ENCODE measurements around the gene GSS.
"Not testable (repeated sequence)": the region's sequence is repeated elsewhere in the genome, so short reads cannot be mapped to it uniquely, and the experiment has no call there.

The GSS gene

DNA sequence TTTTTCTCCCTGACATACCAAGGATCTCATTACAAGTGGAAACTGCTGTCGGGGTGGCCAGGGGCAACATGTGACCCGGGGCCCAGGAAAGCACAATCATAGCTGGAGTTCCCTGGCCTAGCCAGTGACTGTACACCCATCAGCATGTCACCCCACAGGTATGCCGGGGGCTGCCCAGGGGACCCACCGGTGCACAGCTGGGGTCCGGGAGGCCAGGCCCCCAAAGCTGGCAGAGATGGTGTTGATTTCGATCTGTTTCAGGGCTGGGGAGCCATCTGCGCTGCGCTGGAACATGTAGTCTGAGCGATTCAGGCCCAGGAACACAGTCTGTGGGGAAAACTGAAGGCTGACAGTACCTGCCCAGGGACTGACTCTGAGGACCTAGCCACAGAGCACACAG lies 13.3 kb downstream of the GSS start:
- DNase-seq: no peak

DNA sequence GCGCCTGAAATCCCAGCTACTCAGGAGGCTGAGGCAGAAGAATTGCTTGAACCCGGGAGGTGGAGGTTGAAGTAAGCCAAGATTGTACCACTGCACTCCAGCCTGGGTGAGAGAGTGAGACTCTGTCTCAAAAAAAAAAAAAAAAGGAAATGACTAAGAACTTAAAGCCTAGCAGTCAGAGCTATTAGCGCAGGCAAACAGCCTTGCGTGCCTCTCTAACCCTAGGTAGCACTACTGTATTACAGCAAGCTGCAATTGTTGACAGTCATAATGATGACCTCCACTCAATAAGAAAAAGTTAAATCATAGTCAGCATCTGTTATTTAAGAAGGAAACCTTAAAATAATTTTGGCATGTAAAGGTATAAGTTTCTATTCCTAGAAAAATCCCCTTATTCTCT lies 14.4 kb downstream of the GSS start:
- no peak for DNase-seq

DNA sequence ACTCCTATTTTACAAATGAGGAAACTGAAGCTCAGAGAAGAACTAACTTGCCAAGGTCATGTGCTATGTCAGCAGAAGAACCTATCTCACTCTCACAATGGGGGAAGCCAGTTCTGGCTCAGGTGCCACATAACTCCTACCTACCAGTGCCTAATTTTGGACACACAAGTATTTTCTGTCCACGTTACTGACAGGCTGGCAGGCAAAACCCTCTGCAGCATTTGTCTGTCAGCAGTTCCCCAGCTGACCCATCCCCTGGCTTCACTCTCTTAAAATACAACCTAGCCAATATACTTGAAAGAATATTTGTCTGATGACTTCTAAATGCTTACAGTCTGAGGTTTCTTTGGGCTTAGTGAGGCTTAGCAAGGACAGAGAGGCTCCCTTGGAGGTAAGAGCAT lies 15.5 kb downstream of the GSS start:
- DNase-seq: no peak

DNA sequence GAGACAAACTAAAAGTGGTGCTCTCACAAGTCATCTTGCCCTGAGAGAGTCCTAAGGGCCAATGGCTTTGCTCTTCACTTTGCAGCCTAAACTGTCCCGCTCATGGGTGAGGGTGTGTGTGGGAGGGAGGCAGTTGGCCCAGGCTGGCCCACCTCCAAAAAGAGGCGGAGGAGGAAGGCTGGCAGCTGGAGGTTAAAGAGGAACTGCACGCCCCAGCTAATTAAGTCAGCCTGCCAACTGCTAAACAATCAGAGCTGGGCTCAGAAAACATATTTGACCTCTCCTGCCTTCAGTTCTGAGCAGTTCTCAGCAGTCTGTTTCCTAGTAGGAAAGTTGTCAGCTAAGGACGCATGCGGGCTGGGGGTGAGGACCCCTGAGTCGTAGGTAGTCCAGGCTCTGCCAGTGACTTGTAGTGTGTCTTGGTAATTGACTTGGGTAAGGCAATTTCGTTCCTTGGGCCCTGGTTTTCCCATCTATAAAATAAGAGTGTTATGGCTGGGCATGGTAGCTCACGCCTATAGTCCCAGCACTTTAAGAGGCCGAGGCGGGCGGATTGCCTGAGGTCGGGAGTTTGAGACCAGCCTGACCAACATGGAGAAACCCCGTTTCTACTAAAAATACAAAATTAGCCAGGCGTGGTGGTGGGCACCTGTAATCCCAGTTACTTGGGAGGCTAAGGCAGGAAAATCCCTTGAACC lies 17.0 kb downstream of the GSS start:
- no peak for DNase-seq

DNA sequence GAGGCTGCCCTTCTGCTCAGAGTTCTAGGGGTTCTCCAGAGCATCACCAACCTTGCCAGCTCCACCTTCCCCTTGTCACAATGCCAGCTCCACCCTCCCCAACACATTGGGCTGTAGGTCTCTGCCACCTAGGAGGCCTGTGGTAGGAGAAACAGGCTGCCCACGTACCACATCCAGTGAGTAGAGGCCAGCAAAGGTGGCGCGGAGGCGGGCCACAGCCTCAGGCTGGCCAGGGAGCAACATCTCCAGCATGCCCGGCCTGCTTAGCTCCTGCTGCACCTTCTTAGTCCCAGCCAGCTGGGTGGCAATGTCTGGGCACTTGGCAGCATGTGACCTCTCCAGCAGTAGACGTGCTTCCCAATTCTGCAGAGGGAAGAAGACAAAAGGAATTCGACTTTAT lies 23.8 kb downstream of the GSS start:
- no peak for DNase-seq

DNA sequence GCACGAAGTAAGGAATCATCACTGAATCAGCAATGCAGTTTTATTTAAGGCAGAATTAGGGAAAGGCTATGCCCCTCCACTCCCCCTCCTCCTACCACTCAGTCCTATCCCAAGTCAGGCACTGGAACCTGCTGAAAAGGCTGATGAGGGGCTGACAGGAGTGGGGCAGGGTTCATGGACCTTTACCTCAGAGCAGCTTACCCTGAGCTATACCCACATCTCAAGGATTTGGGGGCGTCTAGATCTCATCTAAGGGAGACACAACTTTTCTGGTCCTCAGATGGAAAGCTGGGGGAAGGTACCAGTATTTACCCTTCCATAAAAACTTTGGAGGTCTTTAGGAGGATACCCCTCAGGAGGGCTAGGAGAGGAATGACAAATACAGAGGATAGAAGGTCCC lies 27.2 kb downstream of the GSS start:
- no peak for DNase-seq

DNA sequence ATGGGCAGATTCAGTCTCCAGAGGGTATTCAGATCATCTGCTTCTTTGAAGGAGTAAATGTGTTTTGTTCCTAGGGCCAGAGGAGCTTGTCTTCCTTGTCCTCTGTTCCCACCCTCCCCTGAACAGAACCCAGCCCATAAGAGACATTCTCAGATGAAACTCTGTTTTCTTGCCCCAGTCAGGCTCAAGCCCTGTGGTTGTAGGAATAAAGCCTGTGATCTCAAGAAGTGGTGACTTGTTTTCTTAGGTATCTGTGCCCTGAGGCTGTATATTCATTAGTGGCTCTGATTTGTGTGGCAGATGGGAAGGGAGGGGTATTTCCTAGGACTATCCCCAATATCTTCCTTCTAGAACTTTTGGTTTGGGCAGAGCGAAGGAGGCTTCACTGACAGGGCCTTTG lies 27.9 kb downstream of the GSS start:
- DNase-seq: no peak

DNA sequence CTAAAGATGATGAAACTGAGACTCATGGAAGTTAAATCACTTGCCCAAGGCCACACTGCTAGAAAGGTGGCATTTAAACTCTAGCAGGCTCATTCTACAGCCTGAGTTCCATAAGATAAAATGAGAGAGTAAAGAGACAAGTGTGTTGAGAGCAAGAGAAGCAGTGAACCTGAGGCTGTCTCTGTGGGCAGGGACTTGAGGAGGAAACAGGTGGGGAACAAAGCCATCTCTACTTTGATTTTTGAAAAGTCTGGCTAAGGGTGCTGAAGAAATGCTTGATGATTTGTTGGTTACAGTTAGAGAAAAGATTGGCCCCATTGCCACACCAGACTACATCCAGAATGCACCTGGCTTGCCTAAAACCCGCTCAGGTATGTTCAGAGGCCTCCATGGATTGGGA lies 29.0 kb downstream of the GSS start:
- DNase-seq: no peak

DNA sequence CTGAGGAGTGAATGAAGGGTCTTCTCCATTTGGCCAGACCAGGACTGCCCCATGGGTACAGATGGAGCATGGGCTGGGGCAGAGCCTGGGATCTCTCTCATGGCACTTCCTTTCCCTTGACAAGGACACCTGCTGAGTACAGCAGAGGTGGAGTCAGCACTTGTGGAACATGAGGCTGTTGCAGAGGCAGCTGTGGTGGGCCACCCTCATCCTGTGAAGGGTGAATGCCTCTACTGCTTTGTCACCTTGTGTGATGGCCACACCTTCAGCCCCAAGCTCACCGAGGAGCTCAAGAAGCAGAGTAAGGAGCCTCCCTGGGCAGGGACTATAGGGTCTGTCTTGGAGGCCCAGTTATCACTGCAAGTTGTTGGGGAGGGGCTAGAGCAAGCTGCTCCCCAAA lies 29.6 kb downstream of the GSS start:
- DNase-seq: no peak

DNA sequence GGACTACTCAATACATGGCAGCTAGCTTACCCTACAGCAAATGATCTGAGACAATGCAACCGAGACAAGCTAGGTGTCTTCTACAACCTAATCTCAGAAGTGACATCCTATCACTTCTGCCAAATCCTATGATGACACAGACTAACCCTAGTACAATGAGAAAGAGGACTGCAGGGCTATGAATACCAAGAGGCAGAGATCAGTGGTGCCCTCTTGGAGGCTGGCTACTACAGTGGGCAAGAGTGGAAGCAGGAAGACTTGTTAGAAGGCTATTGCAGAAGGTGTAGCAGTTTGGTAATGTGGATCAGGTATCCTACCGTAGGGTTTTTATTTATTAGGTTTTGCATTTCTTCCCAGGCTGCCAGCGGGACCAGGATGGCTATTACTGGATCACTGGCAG lies 30.3 kb downstream of the GSS start:
- DNase-seq: no peak

DNA sequence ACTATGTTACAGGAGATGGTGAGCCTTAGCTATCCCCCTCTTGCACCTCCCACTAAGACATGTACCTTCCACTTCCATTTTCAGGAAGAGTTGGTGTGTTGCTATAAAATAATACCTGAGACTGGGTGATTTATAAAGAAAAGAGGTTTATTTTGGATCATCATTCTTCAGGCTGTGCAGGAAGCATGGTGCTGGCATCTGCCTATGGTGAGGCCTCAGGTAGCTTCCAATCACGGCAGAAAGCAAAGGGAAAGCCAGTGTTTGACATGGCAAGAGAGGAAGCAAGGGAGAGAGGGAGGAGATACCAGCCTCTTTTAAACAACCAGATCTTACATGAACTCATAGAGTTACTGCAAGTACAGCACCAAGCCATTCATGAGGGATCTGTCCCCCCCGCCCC lies 32.2 kb downstream of the GSS start:
- DNase-seq: no peak

DNA sequence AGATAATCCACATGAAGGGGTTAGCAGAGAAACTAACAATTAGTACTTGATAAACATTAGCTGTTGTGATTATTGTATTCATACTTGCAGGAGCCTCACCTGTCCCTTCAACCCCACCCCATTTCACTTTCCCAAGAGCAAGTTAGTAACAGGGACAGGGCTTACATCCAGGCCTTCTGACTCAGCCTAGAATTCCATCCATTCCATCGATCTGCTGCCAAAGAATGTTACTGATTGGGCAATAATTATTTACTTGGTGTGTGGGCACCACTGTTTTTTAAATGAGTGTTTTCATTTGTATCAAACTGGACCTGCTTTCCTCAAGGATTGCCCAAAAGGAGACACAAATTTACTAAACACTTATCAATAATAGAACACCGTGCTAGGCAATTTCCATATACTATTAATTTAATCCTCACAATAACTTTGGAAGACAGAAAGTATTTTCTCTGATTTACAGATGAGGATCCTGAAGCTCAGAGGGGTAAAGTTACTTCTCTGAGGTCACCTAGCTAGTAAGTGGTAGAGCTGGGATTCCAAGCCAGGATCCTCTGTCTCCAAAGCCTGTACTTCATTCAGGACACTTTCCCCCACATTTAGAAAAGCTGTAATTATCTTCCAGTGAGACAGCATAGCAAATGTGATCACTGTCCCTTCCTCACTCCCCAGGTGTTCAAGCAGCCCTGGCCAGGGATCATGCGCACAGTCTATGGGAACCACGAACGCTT lies 32.8 kb downstream of the GSS start:
- DNase-seq: no peak

DNA sequence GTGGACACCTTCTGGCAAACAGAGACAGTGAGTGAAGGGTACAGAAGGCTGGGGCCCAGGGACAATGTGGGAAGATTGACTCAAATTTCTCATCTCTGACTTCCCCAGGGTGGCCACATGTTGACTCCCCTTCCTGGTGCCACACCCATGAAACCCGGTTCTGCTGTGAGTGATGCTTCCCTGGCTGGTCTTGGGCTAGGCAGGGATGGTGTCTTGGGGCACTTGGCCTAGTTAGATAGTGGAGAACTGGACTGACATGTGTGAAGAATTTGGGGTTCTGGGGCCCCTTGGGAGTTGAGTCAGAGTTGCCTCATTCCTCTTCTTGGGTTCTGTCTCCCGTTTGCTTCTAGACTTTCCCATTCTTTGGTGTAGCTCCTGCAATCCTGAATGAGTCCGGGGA lies 34.2 kb downstream of the GSS start:
- DNase-seq: no peak

DNA sequence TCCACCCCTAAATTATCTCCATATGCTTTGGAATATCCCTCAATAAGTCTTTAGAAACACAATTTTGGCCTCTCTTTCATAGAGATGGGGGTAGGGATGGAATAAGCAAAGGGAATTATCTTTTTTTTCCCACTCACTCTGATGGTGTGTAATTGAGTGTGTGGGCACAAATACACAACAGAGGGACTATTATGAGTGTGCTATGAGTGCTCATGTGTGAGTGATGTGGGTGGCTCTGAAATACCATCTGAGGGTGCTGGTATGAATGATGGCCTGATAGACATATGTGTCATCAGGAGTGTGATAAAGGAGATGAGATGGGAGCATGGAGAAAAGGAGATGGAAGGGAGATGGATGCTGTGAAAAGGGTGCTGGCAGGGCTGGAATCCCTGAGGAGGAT lies 35.6 kb downstream of the GSS start:
- no peak for DNase-seq

DNA sequence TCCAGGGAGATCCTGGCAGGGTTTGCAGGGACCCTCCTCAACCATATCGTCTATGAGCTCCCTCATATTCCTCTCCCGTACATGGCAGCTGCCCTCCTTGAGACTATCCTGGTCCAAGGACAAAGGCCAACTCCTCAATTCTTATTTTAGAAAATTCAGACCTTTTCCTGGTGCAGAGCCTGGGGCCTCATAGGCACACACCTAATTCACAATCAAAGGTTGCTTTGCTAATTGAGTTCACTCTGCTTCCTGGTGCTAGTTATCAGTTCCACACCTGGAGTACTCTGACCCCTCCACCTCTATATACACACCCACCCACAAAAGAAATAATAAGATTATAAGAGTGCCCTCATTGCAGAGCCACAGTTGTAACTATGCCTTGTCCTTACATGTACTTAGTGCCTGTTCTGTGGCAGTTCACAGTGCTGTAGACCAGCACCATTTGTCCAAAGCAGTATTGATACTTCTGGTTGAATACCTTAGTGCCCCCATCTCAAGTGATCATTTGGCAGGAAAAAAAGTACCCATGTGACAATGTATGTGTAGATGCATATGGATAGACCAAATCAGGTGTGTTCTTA lies 38.7 kb downstream of the GSS start:
- no peak for DNase-seq

DNA sequence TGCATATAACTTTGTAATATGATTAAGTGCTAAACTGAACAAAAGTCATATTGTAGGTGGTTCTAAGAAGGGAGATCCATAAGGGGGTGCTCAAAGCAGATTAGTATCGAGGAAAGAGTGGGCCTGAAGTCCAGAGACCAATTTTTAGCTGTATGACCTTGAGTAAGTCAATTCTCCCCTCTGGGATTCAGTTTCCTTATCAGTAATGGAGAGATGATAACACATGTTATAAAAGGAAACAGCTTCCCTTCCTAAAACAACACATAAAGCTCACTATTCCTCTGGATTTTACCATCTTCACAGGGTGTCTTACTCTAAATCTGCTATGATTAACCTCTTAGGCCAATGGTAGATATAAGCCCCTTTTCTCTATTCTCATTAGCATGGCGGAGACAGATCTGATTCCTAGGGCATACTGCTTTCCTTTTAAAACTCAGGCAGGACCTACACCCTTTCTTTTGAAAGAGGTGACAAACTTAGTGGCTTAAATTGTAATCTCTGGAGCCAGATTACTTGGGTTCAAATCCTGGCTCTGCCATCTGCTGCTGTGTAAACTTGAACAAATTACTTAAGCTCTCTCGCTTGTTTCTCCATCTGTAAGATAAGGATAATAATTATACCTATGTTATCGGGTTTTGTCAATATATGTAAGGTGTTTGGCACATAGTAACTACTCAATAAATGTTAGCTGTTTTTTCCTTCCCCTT lies 39.7 kb downstream of the GSS start:
- no peak for DNase-seq

DNA sequence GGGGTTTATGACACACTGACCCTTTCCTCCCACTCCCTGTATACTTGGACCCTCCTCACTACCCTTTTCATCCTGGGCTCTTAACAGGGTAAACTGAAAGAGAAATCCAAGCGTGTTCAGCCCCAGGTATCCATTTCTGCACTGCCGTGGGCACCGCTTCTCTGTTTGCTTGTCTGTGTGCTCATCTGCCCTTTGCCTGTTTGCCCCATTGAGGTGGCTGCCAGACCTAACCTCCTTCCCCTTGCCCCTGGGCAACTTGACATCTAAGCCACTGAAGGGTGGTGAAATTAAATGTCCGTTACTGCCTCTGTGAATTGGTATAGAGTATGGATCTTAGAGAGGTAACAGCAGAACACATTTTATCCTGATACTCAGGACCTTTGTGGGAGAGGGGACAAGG lies 40.5 kb downstream of the GSS start:
- no peak for DNase-seq

DNA sequence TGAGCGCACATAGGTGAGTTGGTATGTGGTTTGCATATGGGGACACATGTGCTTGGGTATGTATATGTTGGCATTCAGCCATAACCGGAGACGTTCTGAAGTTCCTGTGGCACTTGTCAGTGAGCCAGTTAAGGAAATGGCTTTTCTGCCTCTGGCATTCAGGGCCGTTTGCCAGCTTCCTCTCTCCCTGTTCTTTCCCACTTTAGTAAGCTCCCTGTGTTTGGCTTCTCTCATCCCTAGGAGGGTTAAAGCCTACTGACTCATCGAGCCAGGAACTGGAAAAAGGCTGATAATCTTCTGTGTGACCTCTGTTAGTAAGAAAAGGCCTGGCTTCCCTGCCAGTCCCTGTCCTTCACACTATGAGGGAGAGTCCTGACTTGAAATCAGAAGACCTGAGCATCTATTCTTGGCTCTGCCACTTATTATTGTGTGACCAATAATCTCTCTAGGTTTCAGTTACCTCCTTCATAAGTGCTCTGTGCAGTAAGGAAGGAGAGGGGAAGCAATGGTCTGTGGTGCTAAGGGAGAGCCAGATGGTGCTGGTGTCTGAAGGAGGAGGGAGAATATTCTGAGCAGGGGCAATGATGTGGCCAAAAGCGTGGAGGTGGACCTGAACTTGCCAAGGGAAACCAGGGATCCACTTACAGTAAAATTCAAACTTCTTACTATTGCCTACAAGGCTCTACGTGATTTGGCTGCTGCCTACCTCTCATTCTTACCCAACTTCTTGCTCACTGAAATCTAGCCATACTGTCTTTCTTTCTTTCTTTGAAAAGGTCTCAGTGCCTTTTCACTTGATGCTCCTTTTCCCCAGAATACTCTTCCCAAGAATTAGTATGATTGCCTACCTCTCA lies 47.8 kb downstream of the GSS start:
- DNase-seq: no peak

DNA sequence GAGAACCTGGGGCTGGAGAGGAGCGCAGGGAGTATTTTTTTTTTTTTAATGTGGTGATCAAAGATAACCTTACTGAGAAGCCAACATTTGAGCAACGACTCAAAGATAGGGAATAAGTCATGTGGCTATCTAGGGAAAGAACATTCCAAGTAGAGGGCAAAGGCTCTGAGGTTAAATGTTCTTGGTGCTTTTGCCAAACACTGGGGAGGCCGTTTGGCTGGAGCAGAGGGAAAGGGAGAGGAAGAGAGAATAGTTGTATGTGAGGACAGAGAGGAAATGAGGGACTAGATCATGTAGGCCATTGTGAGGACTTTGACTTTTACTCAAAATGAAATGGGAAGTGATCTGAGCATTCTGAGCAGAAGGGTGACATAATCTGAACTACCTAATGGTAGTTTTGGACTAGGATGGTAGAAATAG lies 51.4 kb downstream of the GSS start:
- no peak for DNase-seq

DNA sequence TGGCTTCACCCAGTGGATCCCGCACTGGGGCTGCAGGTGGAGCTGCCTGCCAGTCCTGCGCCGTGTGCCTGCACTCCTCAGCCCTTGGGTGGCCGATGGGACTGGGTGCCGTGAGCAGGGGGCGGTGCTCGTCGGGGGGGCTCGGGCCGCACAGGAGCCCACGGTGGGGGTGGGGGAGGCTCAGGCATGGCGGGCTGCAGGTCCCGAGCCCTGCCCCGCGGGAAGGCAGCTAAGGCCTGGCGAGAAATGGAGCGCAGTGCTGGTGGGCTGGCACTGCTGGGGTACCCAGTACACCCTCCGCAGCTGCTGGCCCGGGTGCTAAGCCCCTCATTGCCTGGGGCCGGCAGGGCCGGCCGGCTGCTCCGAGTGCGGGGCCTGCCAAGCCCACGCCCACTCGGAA lies 56.9 kb downstream of the GSS start:
- not testable (repeated sequence) for DNase-seq

DNA sequence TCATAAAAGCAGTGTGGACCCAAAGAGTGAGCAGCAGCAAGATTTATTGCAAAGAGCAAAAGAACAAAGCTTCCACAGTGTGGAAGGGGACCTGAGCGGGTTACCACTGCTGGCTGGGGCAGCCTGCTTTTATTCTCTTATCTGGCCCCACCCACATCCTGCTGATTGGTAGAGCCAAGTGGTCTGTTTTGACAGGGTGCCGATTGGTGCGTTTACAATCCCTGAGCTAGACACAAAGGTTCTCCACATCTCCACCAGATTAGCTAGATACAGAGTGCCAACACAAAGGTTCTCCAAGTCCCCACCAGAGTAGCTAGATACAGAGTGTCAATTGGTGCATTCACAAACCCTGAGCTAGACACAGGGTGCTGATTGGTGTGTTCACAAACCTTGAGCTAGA lies 57.5 kb downstream of the GSS start:
- DNase-seq: not testable (repeated sequence)

DNA sequence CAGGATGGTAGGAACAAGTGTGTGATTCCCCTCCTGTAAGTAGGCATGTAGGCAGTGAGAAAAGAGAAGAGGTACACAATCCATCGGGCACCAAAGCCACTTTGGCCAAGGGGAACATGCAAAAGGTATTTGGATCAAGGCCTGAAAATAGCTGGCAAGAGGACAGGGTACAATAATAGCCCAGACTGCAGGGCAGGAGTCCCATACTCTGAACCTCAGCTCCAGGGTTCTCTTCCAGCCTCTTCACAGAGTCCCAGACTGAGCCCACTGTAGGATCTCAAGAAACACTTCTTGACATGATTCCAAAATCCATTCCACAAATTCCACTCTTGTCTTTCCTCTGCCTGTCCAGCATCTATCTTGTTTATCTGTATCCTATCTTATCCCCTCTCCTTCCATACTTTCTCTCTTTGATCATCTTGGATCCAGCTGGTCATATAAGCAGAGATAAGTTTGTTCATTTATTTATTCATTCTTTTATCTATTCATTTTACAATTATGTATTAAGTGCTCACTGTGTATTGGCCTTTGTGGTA lies 59.5 kb downstream of the GSS start:
- DNase-seq: no peak

DNA sequence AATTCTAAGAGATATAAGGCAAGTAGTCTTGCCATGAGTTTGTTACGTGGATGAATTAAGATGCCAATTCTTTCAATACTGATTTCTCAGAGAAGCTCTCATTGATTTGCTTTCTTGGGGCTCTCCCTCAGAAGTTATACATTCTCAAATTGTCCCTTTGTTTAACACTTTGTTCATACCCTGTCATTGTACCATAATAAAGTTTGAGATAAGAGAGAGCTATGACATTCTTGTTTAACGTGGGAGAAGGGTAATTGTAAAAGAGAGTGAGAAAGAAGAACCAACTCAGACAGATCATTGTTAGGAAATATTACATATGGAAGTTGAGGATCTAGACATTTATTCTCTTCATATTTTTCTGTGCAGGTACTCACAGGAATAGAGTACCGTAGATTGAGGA lies 60.1 kb downstream of the GSS start:
- DNase-seq: no peak
